Stimulated activated CD4-positive, alpha-beta T cell treated with anti-CD3 and anti-CD28 coated beads, Interleukin-12 subunit alpha, Interleukin-12 subunit beta, amount 100 ng/mL, for 48 hours (primary cell): ENCODE data around the gene TOM1.

Experiments
- DNase-seq, 3 donors: peaks; one replicate each; pipeline ENCODE4 v3.0.0-alpha.2; 2020; ENCODE audit warnings: low read depth in 2 of 3, low spot score in 1 of 3

The TOM1 gene

DNA sequence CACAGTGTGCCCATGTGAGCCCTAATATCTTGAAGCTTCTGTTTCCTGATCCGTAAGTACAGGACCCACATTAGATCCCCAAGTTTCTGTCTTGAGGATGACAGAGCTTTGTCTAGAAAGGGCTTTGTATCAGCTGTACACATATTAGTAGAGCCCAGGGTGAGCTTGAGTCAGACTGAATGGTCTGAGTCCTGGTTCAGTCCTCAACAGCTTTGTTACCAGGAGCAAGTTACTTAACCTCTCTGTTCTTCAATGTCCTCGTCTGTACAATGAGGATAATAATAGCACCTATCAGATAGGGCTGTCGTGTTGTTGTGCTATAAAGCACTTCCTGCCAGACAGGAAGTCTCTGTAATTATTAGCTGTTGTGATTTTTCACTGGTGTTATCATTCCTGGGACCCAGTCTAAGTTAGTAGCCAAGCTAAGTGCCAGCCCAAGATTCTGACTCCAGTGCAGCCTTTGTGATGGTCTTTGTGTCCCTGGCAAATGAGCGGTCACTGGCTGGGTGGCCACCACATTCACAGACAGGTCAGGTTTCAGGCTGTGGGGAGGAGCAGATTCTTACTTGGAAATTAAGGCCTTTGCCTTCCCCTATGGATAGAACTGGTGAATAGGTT is 6.8 kb downstream of the TOM1 start:
- no peak for DNase-seq

DNA sequence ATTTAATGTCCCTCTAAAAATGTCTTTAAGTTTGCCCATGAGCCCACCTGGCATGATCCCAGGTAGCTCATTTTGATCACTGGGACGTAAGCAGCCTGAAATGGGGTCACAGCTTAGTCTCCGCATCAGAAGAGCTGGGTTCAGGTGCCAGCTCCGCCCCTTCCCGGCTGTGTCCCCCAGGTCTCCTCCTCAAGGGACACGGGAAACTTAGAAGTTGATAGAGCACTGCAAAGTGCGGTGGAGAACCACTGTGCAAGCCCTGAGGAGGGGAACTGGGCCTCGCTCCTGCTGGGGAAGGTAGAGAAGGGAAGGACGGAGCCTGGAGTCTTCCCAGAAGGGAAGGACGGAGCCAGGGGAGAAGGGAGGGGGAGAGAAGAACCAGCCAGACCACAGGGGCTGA is 7.7 kb downstream of the TOM1 start:
- DNase-seq, result no peak

DNA sequence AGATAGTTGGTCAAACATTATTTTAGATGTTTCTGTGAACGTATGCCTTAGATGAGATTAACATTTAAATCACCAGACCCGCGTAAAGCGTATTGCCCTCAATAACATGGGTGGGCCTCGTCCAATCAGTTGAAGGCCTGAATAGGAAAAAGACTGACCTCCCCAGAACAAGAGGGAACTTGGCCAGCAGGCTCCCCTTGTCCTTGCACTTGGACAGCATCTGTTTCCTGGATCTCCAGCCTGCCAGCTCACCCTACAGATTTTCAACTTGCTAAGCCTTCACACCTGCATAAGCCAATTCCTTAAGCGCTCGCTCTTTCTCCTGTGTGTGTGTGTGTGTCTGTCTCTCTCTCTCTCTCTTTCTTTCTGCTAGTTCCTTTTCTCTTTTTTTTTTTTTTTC is 8.2 kb downstream of the TOM1 start:
- DNase-seq, result no peak

DNA sequence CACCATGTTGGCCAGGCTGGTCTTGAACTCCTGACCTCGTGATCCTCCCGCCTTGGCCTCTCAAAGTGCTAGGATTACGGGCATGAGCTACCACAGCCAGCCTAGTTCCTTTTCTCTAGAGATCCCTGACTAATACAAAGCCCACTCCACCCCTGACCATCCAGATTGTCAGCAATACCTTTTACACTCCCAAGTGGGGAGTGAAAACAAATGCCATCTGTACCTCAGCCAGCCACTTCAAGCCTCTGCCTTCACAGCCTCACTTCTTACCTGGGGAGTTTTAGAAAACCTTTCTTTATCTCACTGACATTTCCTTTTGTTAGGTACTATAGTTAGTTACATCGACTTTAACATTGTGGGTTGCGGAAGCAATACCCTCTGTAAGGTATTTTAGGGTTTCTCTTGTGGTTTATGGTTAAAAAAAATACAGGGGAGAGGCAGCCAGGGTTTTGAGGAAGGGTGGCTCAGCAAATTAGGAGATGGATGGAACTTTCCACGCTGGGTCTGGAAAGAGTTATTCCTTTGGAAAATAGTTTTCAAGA is 8.9 kb downstream of the TOM1 start:
- DNase-seq, result no peak

DNA sequence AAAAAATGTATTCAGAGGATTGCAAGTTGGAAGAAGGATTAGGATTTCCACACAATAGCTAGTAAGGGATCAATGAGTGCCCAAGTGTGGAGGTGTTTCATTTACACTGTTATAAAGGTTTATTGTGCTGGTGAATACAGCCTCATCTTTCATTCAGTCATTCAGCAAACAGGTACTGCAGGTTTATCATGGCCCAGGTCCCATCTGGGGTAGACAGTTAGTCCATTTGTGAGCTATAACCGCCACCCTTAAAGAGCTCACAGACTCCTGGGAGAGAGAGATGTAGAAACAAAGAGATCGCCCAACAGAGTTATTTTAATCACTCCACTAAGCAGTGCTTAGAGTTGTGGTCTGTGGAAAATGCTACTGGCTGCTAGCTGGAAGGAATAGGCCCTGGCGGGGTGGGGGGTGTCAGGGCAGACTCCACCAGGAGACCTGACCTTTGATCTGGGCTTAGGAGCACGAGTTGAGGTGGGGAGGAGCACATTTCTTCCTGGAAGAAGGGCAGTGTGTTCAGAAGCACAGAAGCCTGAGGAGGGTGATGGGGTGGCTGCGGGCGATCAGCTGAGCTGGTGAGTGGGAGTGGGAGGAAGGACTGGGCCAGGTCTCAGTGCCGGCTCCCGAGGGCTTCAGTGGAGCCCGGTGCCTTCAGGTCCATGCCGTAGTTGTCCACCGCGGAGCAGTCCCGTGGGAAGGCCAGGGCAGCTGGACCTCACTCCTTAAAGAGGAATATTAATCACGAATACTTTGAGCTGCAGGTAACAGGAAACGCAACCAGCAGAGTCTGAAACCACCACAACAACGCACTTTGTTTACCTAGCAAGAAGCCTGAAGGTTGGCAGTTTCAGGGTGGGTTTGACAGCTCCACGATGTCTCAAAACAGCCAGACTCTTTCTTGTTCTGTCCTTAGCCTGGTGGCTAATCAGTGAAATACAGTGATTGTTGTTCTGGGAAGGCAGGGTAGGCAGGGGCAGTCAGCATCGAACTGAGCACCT is 11.2 kb downstream of the TOM1 start:
- no peak for DNase-seq

DNA sequence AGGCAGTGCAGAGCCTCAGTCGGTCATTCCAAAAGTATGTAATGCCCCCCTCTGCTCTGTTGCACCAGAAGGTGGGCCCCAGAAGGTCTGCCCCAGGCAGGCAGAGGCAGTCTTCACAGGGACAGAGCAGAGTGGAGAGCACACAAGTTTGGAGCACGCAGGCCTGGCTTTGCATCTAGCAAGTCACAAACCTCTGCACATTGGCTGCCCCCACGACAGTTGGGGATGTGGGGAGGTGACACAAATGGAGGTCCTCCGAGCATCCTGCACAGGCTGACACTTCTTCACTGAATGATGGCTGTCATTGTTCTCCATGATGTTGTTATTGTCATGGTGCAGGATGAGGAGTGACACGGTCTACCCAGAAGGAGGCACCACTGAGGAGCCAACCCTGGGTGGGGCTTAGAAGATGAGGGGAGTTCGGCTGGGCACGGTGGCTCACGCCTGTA is 11.9 kb downstream of the TOM1 start:
- DNase-seq, result no peak

GRCh38 chr22:35312198-35313059 is 12.7 kb downstream of the TOM1 start:
- no peak for DNase-seq

GRCh38 chr22:35313311-35314121 is 13.8 kb downstream of the TOM1 start:
- no peak for DNase-seq

- no peak for DNase-seq
Measured at GRCh38 chr22:35314161-35314942, 14.7 kb downstream of the TOM1 start.

DNA sequence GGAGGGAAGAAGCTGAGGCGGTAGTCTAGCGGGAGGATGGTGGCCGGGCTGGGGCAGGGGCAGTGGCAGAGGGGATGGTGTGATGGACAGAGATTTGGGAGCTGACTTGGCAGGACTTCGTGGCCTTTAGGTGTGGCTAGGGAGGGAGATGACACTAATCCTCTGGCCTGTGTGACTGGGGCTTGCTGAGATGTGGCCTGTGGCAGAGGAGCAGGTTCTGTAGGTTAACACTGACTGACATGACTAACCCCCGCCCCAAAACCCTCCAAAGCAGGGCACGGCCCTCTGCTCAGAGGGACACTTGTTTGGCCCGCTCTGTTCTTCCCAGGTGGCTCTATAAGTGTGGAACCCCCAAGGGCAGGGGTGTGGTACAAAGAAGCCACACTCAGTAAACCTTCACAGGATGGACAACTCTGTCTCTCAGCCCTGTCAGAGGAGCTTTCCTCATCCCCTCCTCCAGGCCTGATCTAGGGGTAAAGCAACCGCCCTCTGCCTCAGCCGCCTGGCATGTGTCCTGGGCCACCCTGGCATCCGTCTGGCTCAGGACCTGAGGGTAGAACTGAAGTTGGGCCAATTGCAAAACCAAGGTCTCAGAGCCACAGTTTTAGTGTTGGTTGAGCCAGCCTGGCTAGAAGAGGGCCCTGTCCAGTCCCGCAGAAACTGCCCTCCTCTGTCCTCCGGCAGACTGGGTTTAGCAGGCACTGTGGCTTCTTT is 15.6 kb downstream of the TOM1 start:
- no peak for DNase-seq

GRCh38 chr22:35315855-35316745 is 16.4 kb downstream of the TOM1 start:
- DNase-seq, result no peak

DNA sequence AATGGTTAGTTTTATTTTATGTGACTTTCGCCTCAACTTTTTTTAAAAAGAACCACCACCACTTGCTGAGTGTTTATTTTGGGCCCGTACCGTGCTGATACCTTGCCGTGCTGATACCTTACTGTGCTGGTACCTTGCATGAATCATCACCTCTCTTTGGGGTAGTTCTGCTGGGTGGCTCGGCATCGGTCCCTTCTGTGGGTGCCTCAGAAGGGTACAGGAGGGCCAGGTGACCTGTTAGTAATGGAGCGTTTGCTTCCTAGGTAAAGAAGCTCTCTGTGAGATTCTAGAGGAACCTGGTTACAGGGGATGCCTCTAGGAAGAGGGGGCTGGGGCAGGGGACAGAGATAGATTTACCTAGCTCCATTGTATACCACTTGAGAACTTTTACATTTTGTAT is 17.1 kb downstream of the TOM1 start:
- DNase-seq, result no peak

GRCh38 chr22:35317680-35318290 is 18.1 kb downstream of the TOM1 start:
- no peak for DNase-seq

DNA sequence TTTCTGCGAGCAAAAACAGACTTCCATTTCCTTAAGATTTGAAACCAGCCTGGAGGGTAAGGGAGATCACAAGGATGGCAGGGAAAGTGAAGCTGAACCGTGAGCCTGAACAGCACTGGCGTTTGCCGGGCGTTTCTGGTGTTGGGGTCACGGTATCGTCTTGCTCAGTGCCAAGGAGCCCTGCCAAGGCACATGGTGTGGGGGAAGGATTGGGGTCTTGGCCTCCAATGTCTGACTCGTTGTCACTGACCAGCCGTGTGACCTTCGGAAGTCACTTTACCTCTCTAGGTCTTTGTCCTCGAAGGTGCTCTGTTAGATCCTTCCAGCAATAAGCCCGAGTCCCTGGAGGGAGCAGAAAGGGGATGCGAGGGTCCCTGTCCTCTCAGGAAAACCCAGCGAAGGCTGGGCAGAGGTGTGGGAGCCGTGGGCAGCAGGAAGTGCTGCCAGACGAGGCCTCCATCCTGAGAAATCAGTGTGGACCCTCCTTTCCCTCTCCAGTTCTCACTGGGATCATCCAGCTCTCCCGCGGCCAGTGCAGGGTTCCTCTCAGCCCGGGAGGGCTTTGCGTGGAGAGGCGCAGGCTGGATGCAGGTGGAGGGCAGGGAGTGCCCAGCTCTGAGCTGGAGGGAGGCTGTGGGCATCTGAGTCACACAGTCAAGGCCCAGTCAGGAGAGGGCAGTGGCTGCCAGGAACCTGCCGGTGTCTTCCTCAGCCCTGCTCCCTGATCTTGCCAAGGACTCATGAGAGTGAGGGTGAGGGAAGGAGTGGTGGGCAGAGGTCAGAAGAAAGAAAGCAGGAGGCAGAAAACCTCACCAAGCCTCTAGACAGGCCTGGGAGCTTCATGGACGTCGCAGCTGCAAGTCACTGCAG is 18.9 kb downstream of the TOM1 start:
- DNase-seq, result no peak

- no peak for DNase-seq
Measured at GRCh38 chr22:35319244-35319985, 19.7 kb downstream of the TOM1 start.

DNA sequence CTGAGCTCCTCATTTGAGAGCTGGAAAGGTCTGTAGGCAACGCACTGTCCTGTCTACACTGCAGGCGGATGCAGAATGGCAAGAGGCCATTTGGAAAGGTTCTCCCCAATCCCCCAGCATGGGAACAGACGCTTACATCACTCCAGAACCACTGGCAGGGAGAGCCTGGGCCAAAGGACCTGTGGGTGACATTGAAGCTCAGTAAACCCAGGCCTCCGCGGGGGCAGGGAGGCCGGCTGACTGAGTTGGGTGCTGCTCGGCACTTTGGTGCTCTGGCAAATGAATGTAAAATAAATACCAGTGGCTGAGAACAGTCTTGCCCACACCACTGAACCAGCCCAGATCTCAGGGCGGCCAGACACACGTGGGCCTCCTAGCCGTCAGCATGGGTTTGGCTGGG is 22.4 kb downstream of the TOM1 start:
- no peak for DNase-seq
